AG09319 (cell line): ENCODE data around the gene SH3TC1.

Experiments
- DNase-seq: peaks from one replicate; pipeline ENCODE4 v3.0.0-alpha.2; 2010; ENCODE audit warnings: low read depth; ENCODE audit errors: extremely low read depth
- CTCF ChIP-seq: IDR thresholded peaks from 2 replicates; pipeline ENCODE4 v1.5.1; 2011; ENCODE audit warnings: low read depth, mild to moderate bottlenecking, inconsistent platforms, low read length, moderate library complexity

Gene SH3TC1

GRCh38 chr4:8221985-8222384 is 22.9 kb downstream of the SH3TC1 start:
- no peak for DNase-seq
- no peak for TF ChIP-seq CTCF

GRCh38 chr4:8222609-8223388 is 23.7 kb downstream of the SH3TC1 start:
- DNase-seq = no peak
- no peak for TF ChIP-seq CTCF

GRCh38 chr4:8224267-8224974 is 25.3 kb downstream of the SH3TC1 start:
- no peak for TF ChIP-seq CTCF
- no peak for DNase-seq

GRCh38 chr4:8224975-8225625 is 26.0 kb downstream of the SH3TC1 start:
- no peak for TF ChIP-seq CTCF
- no peak for DNase-seq

- DNase-seq = no peak
- no peak for TF ChIP-seq CTCF
These were observed 26.8 kb downstream of the SH3TC1 start for GRCh38 chr4:8225706-8226443.

- DNase-seq = no peak
- no peak for TF ChIP-seq CTCF
These were observed 28.2 kb downstream of the SH3TC1 start for GRCh38 chr4:8227201-8227770.
